BJ (cell line): ENCODE data around the gene CPSF4. TPM values are rescaled to one million over a fixed set of nuclear protein-coding genes. Genes with fewer than 3 reads are reported as not detected.

Experiments used
- CTCF ChIA-PET: fragments of 350-600 bp; formaldehyde crosslinking; extraction: SDS; loops from one replicate; lab custom pipeline; 2021; ENCODE audit warnings: antibody characterized with exemption, inconsistent platforms; lab: Yijun Ruan, JAX
- POLR2A ChIA-PET: fragments of 300-600 bp; sonication (Branson Sonifier 250); formaldehyde crosslinking; extraction: SDS; loops from one replicate; lab custom pipeline; 2021; ENCODE audit warnings: antibody characterized with exemption; lab: Charles Lee
- DNase-seq: peaks from one replicate; pipeline ENCODE4 v3.0.0-alpha.2; 2011; ENCODE audit warnings: low read depth
- H3K27me3 ChIP-seq: 2 replicates; pipeline ENCODE4 v1.6.0; 2011; ENCODE audit warnings: low read length; ENCODE audit not compliant: control insufficient read depth, insufficient read depth
- H3K36me3 ChIP-seq: 2 replicates; pipeline ENCODE4 v1.5.1; 2011; ENCODE audit warnings: low read length; ENCODE audit not compliant: control insufficient read depth, insufficient read depth
- H3K4me3 ChIP-seq: 2 replicates; pipeline ENCODE4 v1.5.1; 2011; ENCODE audit warnings: low read depth, mild to moderate bottlenecking, control low read depth, low read length
- polyA plus RNA-seq: library from polyadenylated mRNA; depleted of rRNA; stranded (reverse); fragments of >200 nt; gene quantifications from 2 replicates; pipeline ENCODE4 v1.2.3, GENCODE V29; 2011
- TF ChIP-seq, protein P1 (sequence below): IDR thresholded peaks from 2 replicates; pipeline ENCODE4 v1.5.1; 2011; ENCODE audit warnings: low read depth, mild to moderate bottlenecking, control low read depth, inconsistent platforms, low read length, moderate library complexity; ENCODE audit not compliant: insufficient read depth

The CPSF4 gene
- polyA plus RNA-seq, 1 experiment, result 40.1 TPM

DNA sequence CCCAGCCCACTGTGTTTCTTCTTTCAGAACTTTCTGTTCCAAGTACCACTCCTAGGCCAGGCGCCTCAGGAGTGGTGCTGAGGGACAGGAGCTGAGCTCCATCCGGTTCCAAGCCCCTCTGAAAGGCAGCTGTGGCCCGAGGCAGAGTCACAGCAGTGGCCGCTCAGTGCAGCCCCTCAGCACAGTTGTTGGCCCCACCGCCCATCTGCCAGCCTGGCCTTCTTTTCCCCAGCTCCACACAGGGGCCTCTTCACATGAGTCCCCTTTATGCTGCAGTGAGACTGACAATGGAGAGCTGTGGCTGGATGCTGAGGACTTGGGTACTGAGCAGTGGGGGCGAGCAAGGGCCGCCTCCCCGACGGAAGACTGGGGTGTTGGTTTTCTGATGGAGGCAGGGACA lies 20.5 kb upstream of the CPSF4 start:
- H3K27me3 ChIP-seq, result no peaks in the 10 kb centered on the region
- H3K4me3 ChIP-seq, result no peak overlapping the region
- ChIA-PET POLR2A (no interaction called here), CTCF (interaction anchor here (1.1 kb wide), 1 partner anchor 58 kb away, joined by 4 read pairs; no protein-coding TSS in a partner anchor)
- peaks cover 36% of the 10 kb centered on the region for H3K36me3 ChIP-seq
- DNase-seq, result no peak
- TF ChIP-seq, protein P1, sequence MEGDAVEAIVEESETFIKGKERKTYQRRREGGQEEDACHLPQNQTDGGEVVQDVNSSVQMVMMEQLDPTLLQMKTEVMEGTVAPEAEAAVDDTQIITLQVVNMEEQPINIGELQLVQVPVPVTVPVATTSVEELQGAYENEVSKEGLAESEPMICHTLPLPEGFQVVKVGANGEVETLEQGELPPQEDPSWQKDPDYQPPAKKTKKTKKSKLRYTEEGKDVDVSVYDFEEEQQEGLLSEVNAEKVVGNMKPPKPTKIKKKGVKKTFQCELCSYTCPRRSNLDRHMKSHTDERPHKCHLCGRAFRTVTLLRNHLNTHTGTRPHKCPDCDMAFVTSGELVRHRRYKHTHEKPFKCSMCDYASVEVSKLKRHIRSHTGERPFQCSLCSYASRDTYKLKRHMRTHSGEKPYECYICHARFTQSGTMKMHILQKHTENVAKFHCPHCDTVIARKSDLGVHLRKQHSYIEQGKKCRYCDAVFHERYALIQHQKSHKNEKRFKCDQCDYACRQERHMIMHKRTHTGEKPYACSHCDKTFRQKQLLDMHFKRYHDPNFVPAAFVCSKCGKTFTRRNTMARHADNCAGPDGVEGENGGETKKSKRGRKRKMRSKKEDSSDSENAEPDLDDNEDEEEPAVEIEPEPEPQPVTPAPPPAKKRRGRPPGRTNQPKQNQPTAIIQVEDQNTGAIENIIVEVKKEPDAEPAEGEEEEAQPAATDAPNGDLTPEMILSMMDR, result no peak

DNA sequence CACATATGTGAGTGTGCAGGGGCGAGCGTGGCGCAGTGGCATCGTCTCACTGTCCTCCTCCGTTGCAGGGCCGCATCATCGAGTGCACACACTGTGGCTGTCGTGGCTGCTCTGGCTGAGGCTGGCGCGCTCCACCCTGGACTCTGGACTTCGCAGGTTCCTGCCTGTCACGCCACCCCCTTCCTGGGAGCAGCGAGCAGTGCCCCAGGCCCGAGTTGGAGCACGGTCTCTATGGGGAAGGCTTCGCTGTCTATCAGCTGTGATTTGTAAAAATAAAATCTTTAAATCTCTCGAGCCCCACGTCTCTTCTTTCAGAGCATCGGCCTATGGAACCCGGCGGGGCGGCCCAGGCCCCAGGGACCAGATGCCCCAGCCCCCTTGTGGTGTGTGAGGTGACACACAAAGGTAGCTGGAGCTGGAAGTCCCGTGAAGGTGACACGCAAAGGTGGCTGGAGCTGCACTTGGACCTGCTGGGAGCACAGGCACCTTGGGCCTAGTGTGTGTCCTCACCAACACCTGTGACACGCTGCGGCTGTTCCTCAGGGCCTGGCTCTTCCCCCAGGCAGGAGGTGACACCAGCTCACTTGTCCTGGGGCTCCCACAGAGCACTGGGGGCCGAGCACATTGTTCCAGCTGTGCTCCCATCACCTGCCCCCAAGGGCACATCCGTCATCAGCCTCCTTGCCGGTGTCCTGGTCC lies 19.3 kb upstream of the CPSF4 start:
- Histone ChIP-seq H3K4me3 (no peak overlapping the region), H3K36me3 (peaks cover 44% of the 10 kb centered on the region), H3K27me3 (no peaks in the 10 kb centered on the region)
- ChIA-PET CTCF (interaction anchor here (0.8 to 1.4 kb wide), 2 partner anchors 9 to 10 kb away, joined by 3 to 4 read pairs; partner anchors contain the start of gene BUD31), POLR2A (no interaction called here)
- no peak for DNase-seq
- TF ChIP-seq, protein P1, result no peak

DNA sequence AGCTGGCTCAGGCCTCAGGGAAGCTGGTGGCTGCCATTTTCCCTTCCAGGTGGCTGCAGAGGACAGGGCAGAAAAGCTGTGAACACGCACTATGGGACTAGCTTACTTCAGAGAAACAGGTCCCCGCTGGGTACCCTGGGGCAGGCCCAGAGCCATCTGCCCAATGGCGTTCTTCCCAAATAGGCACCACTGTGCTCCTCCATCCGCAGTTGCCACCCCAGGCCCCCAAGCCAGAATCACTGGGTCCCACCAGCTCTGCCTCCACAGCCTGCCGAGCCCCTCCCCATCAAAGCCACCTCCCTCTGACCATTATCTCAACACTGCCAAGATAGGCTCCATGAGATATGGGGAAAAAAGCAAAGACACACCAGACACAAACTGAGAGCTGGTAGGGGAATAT lies 18.5 kb upstream of the CPSF4 start:
- CTCF ChIA-PET, result interaction anchor here (0.8 to 1.4 kb wide), 3 partner anchors 10 to 54 kb away, joined by 3 to 4 read pairs (median 3); partner anchors contain the start of gene BUD31
- Histone ChIP-seq H3K27me3 (no peaks in the 10 kb centered on the region), H3K4me3 (no peak overlapping the region), H3K36me3 (peaks cover 46% of the 10 kb centered on the region)
- TF ChIP-seq, protein P1, result no peak
- POLR2A ChIA-PET, result no interaction called here
- no peak for DNase-seq

DNA sequence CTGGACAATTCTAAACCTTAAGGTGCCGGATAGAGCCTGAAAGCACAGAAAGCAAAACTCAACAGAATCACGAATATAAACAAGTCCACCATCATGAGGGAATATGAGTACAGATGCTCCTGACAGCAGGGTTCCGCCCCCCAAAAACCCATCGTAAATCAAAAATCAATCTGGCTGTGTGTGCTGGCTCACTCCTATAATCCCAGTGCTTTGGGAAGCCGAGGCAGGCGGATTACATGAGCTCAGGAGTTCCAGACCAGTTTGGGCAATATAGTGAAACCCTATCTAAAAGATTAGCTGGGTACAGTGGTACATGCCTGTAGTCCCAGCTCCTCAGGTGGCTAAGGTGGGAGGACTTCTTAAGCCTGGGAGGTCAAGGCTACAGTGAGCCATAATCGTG lies 17.8 kb upstream of the CPSF4 start:
- TF ChIP-seq, protein P1, result no peak
- H3K4me3 ChIP-seq, result no peak overlapping the region
- H3K27me3 ChIP-seq, result no peaks in the 10 kb centered on the region
- H3K36me3 ChIP-seq, result peaks cover 45% of the 10 kb centered on the region
- DNase-seq, result no peak
- ChIA-PET POLR2A (interaction anchor here (0.5 kb wide), 1 partner anchor 54 kb away, joined by 3 read pairs; no protein-coding TSS in a partner anchor), CTCF (interaction anchor here (0.6 to 1.4 kb wide), 3 partner anchors 11 to 55 kb away, joined by 3 read pairs; no protein-coding TSS in a partner anchor)

DNA sequence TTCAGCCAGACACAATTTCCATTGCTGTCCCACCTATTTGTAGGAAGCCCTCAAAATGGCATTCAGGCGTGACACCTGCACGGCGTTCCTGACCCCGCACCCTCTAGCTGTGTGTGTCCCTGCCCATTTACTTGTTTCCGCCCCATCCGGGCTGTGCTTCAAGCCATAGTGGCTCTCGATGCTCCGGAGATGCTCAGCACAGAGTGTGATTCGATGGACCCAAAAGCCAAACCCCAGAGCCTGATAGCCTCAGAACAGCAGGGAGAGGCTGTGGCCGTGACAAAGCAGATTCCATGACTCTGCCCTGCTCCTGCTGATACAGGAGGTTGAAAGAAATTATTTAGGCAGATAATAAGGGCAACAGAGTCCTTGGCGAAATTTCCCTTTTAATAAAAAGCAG lies 16.6 kb upstream of the CPSF4 start:
- TF ChIP-seq, protein P1, result no peak
- Histone ChIP-seq H3K36me3 (peaks cover 39% of the 10 kb centered on the region), H3K27me3 (no peaks in the 10 kb centered on the region), H3K4me3 (no peak overlapping the region)
- ChIA-PET POLR2A (no interaction called here), CTCF (no interaction called here)
- no peak for DNase-seq
